HG02943 (cell line): ENCODE data around the gene CTDP1.

Experiments
- ATAC-seq: cut with Tn5 transposase; IDR thresholded peaks from one replicate; pipeline ENCODE4 v1.9.1; 2021; ENCODE audit warnings: mild to moderate bottlenecking, low read depth, moderate library complexity; ENCODE audit not compliant: unreplicated experiment

Gene CTDP1

GRCh38 chr18:79776674-79777073, 97.1 kb downstream of the CTDP1 start:
- ATAC-seq, result no peak

GRCh38 chr18:79778291-79778791, 98.7 kb downstream of the CTDP1 start:
- ATAC-seq, result no peak

GRCh38 chr18:79779021-79779699, 99.6 kb downstream of the CTDP1 start:
- ATAC-seq, result no peak

- no peak for ATAC-seq
Measured at GRCh38 chr18:79779700-79780190, 100.1 kb downstream of the CTDP1 start.

GRCh38 chr18:79780547-79780946, 100.9 kb downstream of the CTDP1 start:
- ATAC-seq, result no peak

- ATAC-seq, result no peak
Measured at GRCh38 chr18:79781331-79781941, 101.8 kb downstream of the CTDP1 start.

- no peak for ATAC-seq
Measured at GRCh38 chr18:79782566-79783308, 103.1 kb downstream of the CTDP1 start.

GRCh38 chr18:79784071-79784913, 104.7 kb downstream of the CTDP1 start:
- ATAC-seq, result no peak

- ATAC-seq, result no peak
Measured at GRCh38 chr18:79784965-79785770, 105.6 kb downstream of the CTDP1 start.

- ATAC-seq, result no peak
Measured at GRCh38 chr18:79785831-79786230, 106.2 kb downstream of the CTDP1 start.

- ATAC-seq, result no peak
Measured at GRCh38 chr18:79786304-79786703, 106.7 kb downstream of the CTDP1 start.

GRCh38 chr18:79786786-79787526, 107.4 kb downstream of the CTDP1 start:
- no peak for ATAC-seq

GRCh38 chr18:79787527-79787864, 107.9 kb downstream of the CTDP1 start:
- no peak for ATAC-seq

GRCh38 chr18:79787865-79788733, 108.5 kb downstream of the CTDP1 start:
- no peak for ATAC-seq

- ATAC-seq, result no peak
Measured at GRCh38 chr18:79788734-79789085, 109.1 kb downstream of the CTDP1 start.

- ATAC-seq, result no peak
Measured at GRCh38 chr18:79789091-79789891, 109.7 kb downstream of the CTDP1 start.
